Measurements from ENCODE around the gene TBC1D13. TPM values are rescaled to one million over a fixed set of nuclear protein-coding genes. Genes with fewer than 3 reads are reported as not detected.

Gene TBC1D13
- total and polyA plus RNA-seq, 2 of the 4 experiments (the other 2 are of a cell fraction): 9.1 to 26.4 TPM

- Histone ChIP-seq H3K18ac (ENCODE audit: low read depth, low read length) (no peak overlapping the region), H2BK15ac (ENCODE audit: low read depth, low read length) (no peak overlapping the region), H3K56ac (ENCODE audit: extremely low read depth, insufficient read depth, low read length) (no peak overlapping the region), H2BK5ac (ENCODE audit: low read depth, low read length, poor library complexity, severe bottlenecking) (no peak overlapping the region), H4K91ac (ENCODE audit: insufficient read depth, low read depth, low read length) (no peak overlapping the region), H2AK9ac (replicated peaks; ENCODE audit: low read depth, low read length, poor library complexity) (no peak overlapping the region), H3K27me3 (ENCODE audit: control insufficient read depth, insufficient read depth, low read length) (no peaks in the 10 kb centered on the region), H3K9me1 (ENCODE audit: insufficient read depth, low read length) (peaks cover 9% of the 10 kb centered on the region; the same call in 1 of the 2 replicates), H3K23ac (ENCODE audit: low read depth, low read length) (no peak overlapping the region), H4K20me1 (ENCODE audit: insufficient read depth, low read length) (peaks cover 16% of the 10 kb centered on the region), H3K27ac (ENCODE audit: insufficient read depth, low read length) (no peak overlapping the region), H2AK5ac (ENCODE audit: low read depth, low read length) (no peak overlapping the region), H2BK120ac (ENCODE audit: low read depth, low read length) (no peak overlapping the region), H3K36me3 (ENCODE audit: control insufficient read depth, insufficient read depth, low read length) (peaks cover 47% of the 10 kb centered on the region), H3K4me1 (ENCODE audit: control insufficient read depth, insufficient read depth, low read length) (peaks cover 8% of the 10 kb centered on the region; the same call in 1 of the 2 replicates), H3K9ac (ENCODE audit: low read depth, low read length) (no peak overlapping the region), H3K9me3 (ENCODE audit: control insufficient read depth, insufficient read depth, low read length) (no peaks in the 10 kb centered on the region), H2AFZ (replicated peaks; ENCODE audit: low read length, poor library complexity) (no peak overlapping the region), H3K4me3 (ENCODE audit: insufficient read depth, low read depth, low read length) (no peak overlapping the region), H3K14ac (replicated peaks; ENCODE audit: low read depth, low read length) (no peak overlapping the region), H3K79me1 (ENCODE audit: low read depth in 1 of 2, low read length in 2 of 2) (peaks cover 20 to 32% of the 10 kb centered on the region in 2 experiments), H3K4me2 (ENCODE audit: low read depth, low read length) (no peak overlapping the region), H4K5ac (ENCODE audit: low read depth, low read length) (no peak overlapping the region), H2BK20ac (ENCODE audit: low read depth, low read length) (no peak overlapping the region), H4K8ac (ENCODE audit: low read depth in 2 of 2, low read length in 2 of 2) (no peak overlapping the region), H3K4ac (ENCODE audit: low read depth, low read length) (no peak overlapping the region)
- no CpG with 5 or more reads among the region's 12 CpGs for WGBS, 2 experiments (ENCODE audit: extremely low coverage in 2 of 2, insufficient read length in 1 of 2)
- dilution Hi-C loops (cut with HindIII; ENCODE audit: low sequenced_read_pairs, unreplicated experiment): no loop called here
- in situ Hi-C loops (cut with MboI; ENCODE audit: low sequenced_read_pairs): no loop called here
- BruUV-seq (replicated peaks): no TSS peak
- DNase-seq (no peak), ATAC-seq (ENCODE audit: low read depth) (no peak)
- POLR2A ChIA-PET (ENCODE audit: unreplicated experiment): no interaction called here
- CTCF ChIA-PET: no interaction called here
- intact Hi-C loops (cut with micrococcal nuclease): no loop called here
- TF ChIP-seq BHLHE40 (IDR thresholded peaks at IDR 0.05; ENCODE audit: low read depth, low read length) (no peak), RAD21 (IDR thresholded peaks at IDR 0.05; ENCODE audit: low read length) (no peak), MXI1 (IDR thresholded peaks at IDR 0.05; ENCODE audit: borderline replicate concordance, low read depth, low read length) (no peak), NFE2L2 (IDR thresholded peaks at IDR 0.05; ENCODE audit: low read depth, low read length) (no peak), SMC3 (IDR thresholded peaks at IDR 0.05; ENCODE audit: low read depth, low read length) (no peak)
These were observed 36.9 kb downstream of the TBC1D13 start for GRCh38 chr9:128823903-128824406.

Data from IMR-90 (cell line).